GM19463 (cell line): ENCODE data around the gene MKNK1.

Source experiments
- ATAC-seq: cut with Tn5 transposase; IDR thresholded peaks from one replicate; pipeline ENCODE4 v1.9.1; 2021; ENCODE audit warnings: mild to moderate bottlenecking, moderate library complexity; ENCODE audit not compliant: unreplicated experiment

MKNK1 gene

GRCh38 chr1:46599059-46599970 lies 4.8 kb downstream of the MKNK1 start:
- ATAC-seq = no peak

DNA sequence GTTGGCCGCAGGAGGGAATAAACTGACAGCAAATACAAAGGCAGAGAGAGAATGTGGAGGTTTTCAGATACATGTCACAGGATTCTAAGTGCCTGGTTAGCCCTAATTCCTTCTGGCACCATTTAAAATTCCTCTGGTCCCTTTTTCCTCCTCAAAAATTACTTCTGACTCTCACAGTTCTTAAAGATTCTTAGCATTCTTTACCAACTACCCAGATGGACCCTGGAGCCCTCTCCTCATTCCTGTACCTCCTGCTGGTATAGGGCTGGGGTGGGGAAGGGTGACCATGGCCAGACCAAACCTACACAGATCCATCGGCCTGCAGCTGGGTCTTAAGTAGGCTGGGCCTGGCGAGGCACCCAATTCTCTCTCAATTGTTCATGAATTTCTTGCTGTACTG lies 7.2 kb downstream of the MKNK1 start:
- ATAC-seq = no peak

DNA sequence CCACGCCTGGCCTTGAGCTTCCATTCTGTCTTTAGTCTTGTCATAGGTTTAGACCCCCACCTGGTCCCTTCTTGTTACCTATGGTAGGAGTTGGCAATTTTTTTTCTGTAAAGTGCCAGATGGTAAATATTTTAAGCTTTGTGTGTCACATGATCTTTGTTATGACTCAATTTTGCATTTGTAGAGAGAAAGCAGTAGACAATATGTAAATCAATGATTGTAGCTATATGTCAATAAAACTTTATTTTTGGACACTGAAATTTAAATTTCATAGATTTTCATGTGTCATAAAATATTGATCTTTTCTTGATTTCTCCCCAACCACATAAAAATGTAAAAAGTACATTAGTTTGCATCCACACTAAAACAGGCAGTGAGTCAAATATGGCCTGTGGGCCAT lies 8.0 kb downstream of the MKNK1 start:
- ATAC-seq = no peak

- no peak for ATAC-seq
Measured at GRCh38 chr1:46595127-46595526, 8.9 kb downstream of the MKNK1 start.

DNA sequence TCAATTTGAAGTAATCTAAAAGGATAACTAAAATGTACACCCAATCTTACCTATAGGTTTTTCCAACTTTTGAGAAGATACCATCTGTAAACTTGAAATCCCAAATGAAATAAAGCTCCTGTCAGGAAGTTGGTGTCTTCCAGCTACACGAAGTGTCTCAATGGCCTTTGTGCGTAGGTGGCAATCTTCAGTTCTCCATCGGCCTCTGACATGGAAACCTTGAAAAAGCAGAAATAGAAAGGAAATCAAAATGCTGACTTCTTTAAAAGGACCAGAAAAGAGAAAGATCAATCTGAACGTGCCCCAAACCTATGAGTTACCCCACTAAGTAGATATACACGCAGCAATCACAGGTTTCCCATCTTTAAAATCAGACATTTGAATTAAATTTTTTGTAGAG lies 10.0 kb downstream of the MKNK1 start:
- ATAC-seq = no peak

- ATAC-seq = no peak
Measured at GRCh38 chr1:46592823-46593222, 11.2 kb downstream of the MKNK1 start.

DNA sequence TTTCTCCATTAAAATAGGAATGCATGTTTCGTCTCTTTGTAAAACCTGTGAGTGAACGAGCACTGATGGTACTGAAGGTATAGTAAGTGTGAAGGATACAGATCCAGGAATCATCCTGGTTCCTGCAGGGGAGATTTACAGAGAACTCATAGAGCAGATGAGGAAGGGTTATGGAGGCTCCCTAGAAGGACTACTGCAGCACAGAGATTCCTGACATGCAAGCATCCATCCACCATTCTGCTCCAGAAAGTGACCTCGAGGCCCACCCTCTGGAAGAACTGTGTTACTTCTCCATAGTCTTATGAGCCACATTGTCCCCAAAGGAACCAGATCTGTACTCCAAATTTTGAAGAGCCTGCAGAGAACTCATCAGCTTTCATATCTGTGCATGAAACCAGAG lies 14.5 kb downstream of the MKNK1 start:
- ATAC-seq = no peak

DNA sequence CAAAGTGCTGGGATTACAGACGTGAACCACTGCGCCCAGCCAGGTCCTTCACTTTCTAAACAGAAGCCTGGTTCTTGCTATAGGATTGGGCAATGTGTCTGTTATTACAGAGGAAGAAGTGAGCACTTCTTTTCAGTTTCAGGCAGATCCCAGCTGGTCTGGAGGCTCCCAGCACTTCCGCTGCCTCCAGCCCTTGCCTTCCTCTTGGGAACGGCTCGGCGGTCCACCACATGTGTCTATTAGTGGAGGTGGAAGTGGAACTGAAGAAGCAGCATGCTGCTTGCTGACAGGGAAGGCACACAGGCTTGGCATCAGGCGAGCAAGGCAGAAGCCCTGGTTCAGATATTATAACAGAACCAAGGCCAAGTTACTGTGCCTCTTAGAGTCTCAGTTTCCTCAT lies 17.0 kb downstream of the MKNK1 start:
- no peak for ATAC-seq

DNA sequence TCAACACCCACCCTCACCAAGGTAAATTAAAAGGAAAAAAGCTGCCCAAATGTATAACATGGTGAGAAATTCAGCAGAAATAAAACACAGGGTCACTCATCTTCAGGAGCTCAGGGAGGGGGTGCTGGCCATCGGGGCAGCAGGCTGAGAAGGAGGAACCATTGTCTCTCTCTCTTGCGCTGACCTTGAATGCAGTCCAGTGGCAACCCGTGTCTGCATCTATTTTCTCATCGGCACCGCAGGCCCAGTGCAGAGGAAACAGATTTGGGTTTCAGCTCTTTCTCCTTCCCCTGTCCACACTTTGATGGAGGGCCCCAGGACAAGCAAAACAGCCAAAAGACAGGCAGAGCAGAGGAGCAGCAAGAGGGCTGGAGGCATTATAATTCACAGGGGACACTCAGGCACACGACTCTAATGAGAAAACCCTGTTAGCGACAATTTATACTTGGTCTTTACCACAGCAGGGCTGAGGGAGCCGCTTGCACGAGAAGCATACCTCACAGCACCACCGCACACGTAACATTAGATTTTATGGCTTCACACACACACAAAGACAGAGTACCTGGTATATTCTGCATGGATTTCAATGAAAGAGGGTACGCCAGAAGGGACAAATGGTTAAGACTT lies 18.6 kb downstream of the MKNK1 start:
- ATAC-seq = no peak

GRCh38 chr1:46583494-46583893 lies 20.6 kb downstream of the MKNK1 start:
- ATAC-seq = no peak

GRCh38 chr1:46582972-46583371 lies 21.1 kb downstream of the MKNK1 start:
- no peak for ATAC-seq

- no peak for ATAC-seq
Measured at GRCh38 chr1:46581681-46582455, 22.2 kb downstream of the MKNK1 start.

- no peak for ATAC-seq
Measured at GRCh38 chr1:46580140-46580903, 23.7 kb downstream of the MKNK1 start.

DNA sequence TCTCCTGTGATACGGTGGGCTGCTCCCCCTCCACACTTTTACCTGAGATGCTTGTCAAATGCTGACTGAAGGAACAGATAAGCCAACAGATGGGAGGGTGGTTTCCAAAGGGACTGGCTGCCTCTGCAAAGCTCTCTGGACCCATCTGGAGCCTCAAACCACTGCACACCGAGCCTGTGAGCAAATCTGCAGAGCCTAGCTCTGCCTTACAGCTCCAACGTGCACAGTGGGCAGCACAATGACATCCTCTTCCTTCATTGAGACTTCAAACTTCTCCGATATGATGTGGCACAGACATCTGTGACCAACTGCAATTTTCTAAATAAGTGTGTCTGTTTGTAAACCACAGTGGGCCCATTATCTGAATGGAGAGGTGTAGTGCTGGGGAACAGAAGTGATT lies 26.4 kb downstream of the MKNK1 start:
- no peak for ATAC-seq

DNA sequence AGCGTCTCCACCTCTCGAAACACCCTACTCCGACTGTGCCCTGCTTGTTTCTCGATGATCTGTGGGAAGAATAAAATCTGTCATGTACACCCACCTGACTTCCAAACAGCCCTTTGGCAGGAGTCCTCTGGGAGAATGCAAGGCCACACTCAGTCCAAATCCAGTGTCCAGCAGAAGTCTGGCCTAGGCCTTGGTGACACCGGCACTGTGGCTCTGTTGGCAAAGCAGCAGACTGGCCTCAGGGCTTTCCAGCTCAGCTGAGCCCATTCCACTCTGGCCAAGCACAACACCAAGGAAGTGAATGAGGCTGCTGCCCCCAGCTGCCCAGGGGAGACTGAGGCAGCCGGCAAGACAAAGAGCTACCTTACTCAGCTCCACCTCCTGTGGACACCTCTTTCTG lies 27.5 kb downstream of the MKNK1 start:
- no peak for ATAC-seq

GRCh38 chr1:46575778-46576177 lies 28.3 kb downstream of the MKNK1 start:
- no peak for ATAC-seq

DNA sequence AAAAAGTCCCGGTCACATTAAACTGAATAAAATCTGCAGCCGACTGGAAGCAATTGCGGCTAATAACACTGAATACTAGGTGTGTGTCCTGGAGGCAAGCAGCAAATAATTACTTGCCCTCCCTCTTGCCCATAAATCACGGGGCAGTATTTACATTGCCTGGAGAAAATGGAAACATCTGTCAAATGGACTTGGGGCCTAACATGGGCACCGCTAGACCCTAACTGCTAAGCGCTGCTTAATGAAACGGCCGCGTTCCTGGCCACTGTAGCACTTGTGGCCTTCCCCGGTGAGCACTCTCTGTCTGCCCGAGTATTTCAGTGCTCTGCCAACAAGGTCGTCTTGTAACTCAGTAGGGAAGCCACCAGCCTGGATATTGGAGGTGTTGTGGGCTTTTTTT lies 28.8 kb downstream of the MKNK1 start:
- no peak for ATAC-seq

DNA sequence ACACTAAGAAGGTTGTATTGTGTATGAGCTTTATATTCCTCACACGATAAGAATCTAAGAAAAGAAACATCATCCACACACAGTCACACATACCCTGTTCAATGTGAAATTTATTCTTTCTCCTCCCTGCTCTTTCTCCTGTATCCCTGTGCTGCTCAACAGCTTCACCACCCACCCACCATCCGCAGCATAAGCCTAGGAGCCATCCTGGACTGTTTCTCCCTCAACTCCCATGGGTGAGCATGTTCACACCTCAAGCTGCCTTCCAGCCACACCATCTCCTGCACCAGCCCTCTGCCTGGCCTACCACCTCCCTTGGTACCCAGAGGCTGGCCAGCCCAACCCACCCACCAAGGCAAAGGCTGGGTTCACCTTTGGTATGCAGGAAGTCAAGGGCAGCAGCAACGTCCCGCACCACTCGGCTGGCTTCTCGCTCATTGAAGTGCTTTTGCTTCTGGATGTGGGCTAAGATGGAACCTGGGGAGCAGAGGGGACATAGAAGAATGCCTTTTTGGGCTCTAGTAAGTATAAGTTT lies 32.3 kb downstream of the MKNK1 start:
- ATAC-seq = no peak

- no peak for ATAC-seq
Measured at GRCh38 chr1:46569884-46570725, 34.0 kb downstream of the MKNK1 start.

- ATAC-seq = no peak
Measured at GRCh38 chr1:46569116-46569515, 35.0 kb downstream of the MKNK1 start.
